ENCODE measurements around the gene MASP1.

The MASP1 gene, protein sequence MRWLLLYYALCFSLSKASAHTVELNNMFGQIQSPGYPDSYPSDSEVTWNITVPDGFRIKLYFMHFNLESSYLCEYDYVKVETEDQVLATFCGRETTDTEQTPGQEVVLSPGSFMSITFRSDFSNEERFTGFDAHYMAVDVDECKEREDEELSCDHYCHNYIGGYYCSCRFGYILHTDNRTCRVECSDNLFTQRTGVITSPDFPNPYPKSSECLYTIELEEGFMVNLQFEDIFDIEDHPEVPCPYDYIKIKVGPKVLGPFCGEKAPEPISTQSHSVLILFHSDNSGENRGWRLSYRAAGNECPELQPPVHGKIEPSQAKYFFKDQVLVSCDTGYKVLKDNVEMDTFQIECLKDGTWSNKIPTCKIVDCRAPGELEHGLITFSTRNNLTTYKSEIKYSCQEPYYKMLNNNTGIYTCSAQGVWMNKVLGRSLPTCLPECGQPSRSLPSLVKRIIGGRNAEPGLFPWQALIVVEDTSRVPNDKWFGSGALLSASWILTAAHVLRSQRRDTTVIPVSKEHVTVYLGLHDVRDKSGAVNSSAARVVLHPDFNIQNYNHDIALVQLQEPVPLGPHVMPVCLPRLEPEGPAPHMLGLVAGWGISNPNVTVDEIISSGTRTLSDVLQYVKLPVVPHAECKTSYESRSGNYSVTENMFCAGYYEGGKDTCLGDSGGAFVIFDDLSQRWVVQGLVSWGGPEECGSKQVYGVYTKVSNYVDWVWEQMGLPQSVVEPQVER

DNA sequence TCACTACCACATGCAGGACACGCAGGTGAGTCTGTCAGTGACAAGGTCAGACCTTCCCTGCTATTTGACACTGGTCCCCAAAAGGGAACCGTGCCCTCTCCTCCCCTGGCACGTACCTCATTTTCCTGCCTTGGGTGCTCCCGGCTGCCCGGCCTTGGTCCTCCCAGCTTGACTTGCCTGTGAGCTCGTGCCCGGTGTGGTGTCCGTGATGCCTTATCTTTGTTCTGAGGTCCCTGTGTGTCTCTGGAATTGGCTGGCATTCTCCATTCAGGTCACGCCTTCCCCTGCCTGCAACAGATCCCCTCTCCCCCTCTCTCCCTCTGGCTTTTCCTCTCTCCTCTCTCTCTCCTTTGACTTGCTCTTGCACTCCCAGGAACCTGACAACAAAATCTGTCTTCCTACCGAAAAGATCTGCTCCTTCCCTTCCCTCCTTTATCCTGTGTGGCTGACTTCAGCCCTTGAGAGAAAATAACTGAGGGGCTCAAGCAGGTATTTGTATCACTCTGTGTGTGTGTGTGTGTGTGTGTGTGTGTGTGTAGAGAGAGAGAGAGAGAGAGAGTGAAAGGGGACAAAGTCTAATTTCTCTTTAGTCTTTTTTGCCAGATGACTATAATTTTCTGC lies at the start of gene MASP1:
TSS of gene MASP1 (minus strand) at position 226 of the 621 bp plus-strand sequence. CDS start at position 121, 105 bp downstream.
- Mint-ChIP-seq H3K27ac (no peak within 1 kb of the TSS), H3K36me3 (ENCODE audit: low read depth) (no peaks in the 10 kb centered on the region), H3K9me3 (no peaks in the 10 kb centered on the region), H3K27me3 (peaks cover 27% of the 10 kb centered on the region), H3K4me3 (no peak within 1 kb of the TSS), H3K4me1 (ENCODE audit: low read depth) (peaks cover 8% of the 10 kb centered on the region)
- intact Hi-C loops (cut with micrococcal nuclease), result no loop called here

DNA sequence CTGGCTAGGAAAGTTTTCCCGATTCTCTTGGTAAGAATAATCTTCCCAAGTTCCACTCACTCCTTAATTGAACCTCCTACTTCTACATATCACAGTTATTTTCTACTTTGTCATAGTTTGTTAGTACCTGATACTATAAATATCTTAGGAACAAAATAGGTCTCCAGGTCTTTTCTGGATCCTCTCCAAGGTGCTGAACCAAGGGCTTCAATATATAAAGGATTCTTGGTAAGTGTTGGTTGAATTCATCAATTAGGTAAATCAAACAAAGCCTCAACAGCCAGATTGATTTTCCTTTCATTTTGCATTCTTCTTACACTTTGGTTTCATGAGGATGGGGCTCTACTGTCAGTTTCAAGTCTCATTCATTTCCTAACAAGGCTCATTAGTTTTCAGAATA lies 49.0 kb upstream of the MASP1 start:
- intact Hi-C loops (cut with micrococcal nuclease), result no loop called here
- no peaks in the 10 kb centered on the region for H3K4me1 Mint-ChIP-seq (ENCODE audit: low read depth)
- H3K27me3 Mint-ChIP-seq, result peaks cover 9% of the 10 kb centered on the region
- H3K36me3 Mint-ChIP-seq (ENCODE audit: low read depth), result no peaks in the 10 kb centered on the region
- H3K27ac Mint-ChIP-seq, result no peak overlapping the region
- no peak overlapping the region for H3K4me3 Mint-ChIP-seq
- H3K9me3 Mint-ChIP-seq, result no peaks in the 10 kb centered on the region

DNA sequence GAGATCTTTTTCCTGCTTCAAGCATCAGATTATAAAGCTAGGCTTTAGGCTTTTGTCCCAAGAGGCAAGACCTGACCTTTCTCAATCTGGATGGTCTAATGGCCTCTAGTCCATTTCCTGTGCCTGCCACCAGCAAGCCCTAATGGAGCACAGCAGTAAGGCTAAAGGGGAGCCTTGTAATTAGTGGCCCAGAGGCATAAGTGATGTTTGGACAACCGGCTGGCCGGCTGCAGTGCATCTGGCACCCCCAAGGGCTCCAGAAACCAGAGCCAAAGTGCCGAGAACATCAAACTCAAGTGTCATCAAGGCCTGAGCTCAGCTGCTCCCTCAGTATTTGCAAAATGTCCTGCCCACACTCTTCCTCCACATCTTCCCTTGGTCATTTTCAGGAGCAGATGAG lies 44.8 kb upstream of the MASP1 start:
- Mint-ChIP-seq H3K36me3 (ENCODE audit: low read depth) (no peaks in the 10 kb centered on the region), H3K27ac (no peak overlapping the region), H3K27me3 (peaks cover 7% of the 10 kb centered on the region), H3K4me1 (ENCODE audit: low read depth) (no peaks in the 10 kb centered on the region), H3K9me3 (no peaks in the 10 kb centered on the region), H3K4me3 (no peak overlapping the region)
- intact Hi-C loops (cut with micrococcal nuclease), result no loop called here

DNA sequence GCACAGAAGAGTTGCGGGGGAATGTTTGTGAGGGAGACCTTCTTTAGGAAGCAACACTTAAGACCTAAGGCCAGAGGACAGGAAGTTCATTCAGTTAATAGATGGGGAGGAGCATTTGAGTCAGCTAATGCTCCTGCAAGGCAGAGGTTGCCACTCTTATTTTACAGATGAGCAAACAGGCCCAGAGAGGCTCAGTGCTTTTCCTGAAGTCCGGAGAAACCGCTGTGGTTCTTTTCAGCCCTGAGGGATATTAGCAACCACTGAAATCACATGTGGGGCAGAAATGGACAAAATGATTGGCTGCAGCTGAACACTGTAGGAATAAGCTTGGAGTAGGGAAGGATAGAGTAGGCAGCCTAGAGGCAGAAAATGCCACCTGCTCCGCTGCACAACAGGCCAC lies 43.4 kb upstream of the MASP1 start:
- Mint-ChIP-seq H3K4me1 (ENCODE audit: low read depth) (no peaks in the 10 kb centered on the region), H3K36me3 (ENCODE audit: low read depth) (no peaks in the 10 kb centered on the region), H3K27me3 (peaks cover 7% of the 10 kb centered on the region), H3K9me3 (no peaks in the 10 kb centered on the region), H3K27ac (no peak overlapping the region), H3K4me3 (no peak overlapping the region)
- intact Hi-C loops (cut with micrococcal nuclease), result no loop called here

DNA sequence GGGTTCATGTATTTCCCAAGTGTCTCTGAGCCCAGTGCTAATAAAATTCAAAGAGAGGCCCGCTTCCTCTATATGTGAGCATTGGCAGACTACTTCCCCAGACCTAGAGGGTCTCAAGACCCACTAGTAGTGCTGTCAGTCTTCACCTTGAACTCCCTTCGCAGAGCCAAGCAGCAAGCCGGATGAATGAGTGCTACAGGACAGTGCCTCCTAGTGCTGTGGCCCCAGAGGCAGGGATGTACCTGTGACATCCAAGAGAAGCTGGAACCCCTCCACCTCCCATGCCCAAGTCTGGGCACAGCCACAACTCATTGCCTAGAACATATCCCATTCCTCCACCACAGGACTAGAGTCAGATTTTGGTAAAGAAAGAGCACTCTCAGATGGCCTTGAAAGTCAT lies 37.2 kb upstream of the MASP1 start:
- intact Hi-C loops (cut with micrococcal nuclease), result no loop called here
- no peaks in the 10 kb centered on the region for H3K36me3 Mint-ChIP-seq (ENCODE audit: low read depth)
- H3K9me3 Mint-ChIP-seq, result no peaks in the 10 kb centered on the region
- H3K4me1 Mint-ChIP-seq (ENCODE audit: low read depth), result no peaks in the 10 kb centered on the region
- H3K27me3 Mint-ChIP-seq, result peaks cover 4% of the 10 kb centered on the region
- H3K4me3 Mint-ChIP-seq, result no peak overlapping the region
- H3K27ac Mint-ChIP-seq, result no peak overlapping the region

DNA sequence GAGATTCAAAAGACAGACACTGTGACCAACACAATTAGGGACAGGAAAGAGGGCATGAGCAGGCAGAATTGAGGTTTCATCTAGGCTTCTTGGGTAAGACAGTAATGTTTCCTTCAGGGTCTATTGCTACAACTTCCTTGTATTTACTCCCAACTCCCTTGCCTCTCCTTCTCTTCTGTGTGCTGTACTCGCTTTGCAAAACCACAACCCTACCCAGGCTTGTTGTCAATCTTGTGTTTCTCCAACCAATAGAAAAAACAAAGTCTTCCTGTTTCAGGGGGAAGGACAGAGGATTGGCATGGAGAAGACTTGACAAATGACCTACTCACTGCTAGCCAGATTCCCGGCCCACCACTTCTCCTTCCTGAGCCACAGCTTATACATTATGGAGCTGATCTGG lies 36.3 kb upstream of the MASP1 start:
- no peaks in the 10 kb centered on the region for H3K4me1 Mint-ChIP-seq (ENCODE audit: low read depth)

DNA sequence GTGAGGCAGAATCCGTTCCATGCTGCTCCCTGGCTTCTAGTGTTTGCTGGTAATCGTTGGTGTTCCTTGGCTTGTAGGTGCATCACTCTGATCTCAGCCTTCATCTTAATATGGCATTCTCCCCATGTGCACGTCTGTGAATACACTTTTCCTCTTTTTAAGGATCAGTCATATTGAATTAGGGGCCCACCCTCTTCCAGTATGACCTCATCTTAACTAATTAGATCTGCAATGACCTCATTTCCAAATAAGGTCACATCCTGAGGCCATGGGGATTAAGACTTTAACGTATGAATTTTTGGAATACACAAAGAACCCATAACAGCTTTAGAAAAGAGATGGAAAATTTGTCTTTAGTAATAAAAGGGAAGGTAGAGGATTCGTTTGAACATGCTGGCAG lies 34.1 kb upstream of the MASP1 start:
- Mint-ChIP-seq H3K9me3 (no peaks in the 10 kb centered on the region), H3K27me3 (peaks cover 3% of the 10 kb centered on the region), H3K36me3 (ENCODE audit: low read depth) (no peaks in the 10 kb centered on the region), H3K4me1 (ENCODE audit: low read depth) (no peaks in the 10 kb centered on the region), H3K4me3 (no peak overlapping the region), H3K27ac (no peak overlapping the region)
- intact Hi-C loops (cut with micrococcal nuclease), result no loop called here

More for the DNA sequence above, 36.3 kb upstream of the MASP1 start:
- no peaks in the 10 kb centered on the region for H3K9me3 Mint-ChIP-seq
- intact Hi-C loops (cut with micrococcal nuclease), result no loop called here
- H3K27ac Mint-ChIP-seq, result no peak overlapping the region
- no peak overlapping the region for H3K4me3 Mint-ChIP-seq
- no peaks in the 10 kb centered on the region for H3K36me3 Mint-ChIP-seq (ENCODE audit: low read depth)
- peaks cover 4% of the 10 kb centered on the region for H3K27me3 Mint-ChIP-seq

DNA sequence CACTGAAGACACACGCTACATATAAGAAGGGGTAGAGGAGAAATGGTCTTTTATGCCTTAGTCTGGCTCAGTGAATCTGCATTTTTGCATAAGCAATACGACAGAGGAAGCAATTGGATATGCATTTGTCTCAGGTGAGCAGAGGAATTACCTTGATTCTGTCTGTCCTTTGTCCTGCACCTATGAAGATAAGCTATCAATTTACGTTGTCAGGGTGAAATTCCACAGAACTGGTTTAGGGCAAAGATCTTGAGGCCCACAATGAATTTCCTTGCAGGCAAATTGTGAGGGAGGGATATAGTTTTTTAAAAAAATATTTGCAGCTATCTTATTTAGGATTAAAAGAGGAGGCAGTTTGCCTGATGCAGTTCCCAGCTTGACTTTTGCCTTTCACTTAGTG lies 31.6 kb upstream of the MASP1 start:
- no peaks in the 10 kb centered on the region for H3K36me3 Mint-ChIP-seq (ENCODE audit: low read depth)
- H3K4me1 Mint-ChIP-seq (ENCODE audit: low read depth), result no peaks in the 10 kb centered on the region
- H3K27me3 Mint-ChIP-seq, result peaks cover 6% of the 10 kb centered on the region
- no peaks in the 10 kb centered on the region for H3K9me3 Mint-ChIP-seq
- H3K4me3 Mint-ChIP-seq, result no peak overlapping the region
- H3K27ac Mint-ChIP-seq, result no peak overlapping the region
- intact Hi-C loops (cut with micrococcal nuclease), result no loop called here

DNA sequence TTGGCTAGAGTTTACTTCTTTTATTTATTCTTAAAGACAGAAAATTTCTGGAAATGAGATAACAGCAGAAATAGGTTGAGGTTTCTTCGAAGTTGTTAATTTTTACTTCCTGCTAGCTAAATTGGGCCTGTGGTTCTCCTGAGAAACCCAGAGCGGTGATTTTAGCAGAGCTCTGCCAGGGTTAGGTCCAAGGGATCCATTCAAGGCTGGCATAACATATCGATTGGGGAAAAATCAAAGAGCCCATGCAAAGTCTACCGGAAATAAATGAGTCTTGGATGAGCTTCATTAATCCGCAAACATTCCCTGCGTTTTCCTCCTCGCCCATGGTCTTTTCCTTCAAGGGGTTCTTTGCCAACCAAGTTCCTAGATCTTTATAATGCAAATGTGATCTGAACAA lies 30.8 kb upstream of the MASP1 start:
- Mint-ChIP-seq H3K4me3 (no peak overlapping the region), H3K36me3 (ENCODE audit: low read depth) (no peaks in the 10 kb centered on the region), H3K9me3 (no peaks in the 10 kb centered on the region), H3K27ac (no peak overlapping the region), H3K27me3 (peaks cover 9% of the 10 kb centered on the region), H3K4me1 (ENCODE audit: low read depth) (no peaks in the 10 kb centered on the region)
- intact Hi-C loops (cut with micrococcal nuclease), result no loop called here

DNA sequence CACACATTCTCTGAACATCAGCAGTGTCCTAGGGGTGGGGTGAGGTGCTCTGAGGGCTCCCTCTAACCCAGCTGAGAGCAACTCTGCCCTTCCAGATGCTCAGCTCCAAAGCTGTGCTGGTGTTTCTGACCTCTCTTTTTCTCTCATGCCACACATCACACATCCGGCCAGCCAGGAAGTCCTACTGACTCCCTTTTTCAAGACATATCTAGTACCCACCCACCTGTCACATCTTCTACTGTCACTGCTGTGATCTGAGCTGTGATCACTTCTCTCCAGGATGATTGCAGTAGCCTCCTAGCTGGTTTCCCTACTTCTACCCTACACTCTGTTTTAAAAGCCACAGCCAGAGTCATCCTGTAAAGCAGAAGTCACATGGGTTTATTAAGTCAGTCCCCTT lies 30.2 kb upstream of the MASP1 start:
- Mint-ChIP-seq H3K4me3 (no peak overlapping the region), H3K27me3 (peaks cover 14% of the 10 kb centered on the region), H3K9me3 (no peaks in the 10 kb centered on the region), H3K27ac (no peak overlapping the region), H3K4me1 (ENCODE audit: low read depth) (no peaks in the 10 kb centered on the region), H3K36me3 (ENCODE audit: low read depth) (no peaks in the 10 kb centered on the region)
- intact Hi-C loops (cut with micrococcal nuclease), result no loop called here

DNA sequence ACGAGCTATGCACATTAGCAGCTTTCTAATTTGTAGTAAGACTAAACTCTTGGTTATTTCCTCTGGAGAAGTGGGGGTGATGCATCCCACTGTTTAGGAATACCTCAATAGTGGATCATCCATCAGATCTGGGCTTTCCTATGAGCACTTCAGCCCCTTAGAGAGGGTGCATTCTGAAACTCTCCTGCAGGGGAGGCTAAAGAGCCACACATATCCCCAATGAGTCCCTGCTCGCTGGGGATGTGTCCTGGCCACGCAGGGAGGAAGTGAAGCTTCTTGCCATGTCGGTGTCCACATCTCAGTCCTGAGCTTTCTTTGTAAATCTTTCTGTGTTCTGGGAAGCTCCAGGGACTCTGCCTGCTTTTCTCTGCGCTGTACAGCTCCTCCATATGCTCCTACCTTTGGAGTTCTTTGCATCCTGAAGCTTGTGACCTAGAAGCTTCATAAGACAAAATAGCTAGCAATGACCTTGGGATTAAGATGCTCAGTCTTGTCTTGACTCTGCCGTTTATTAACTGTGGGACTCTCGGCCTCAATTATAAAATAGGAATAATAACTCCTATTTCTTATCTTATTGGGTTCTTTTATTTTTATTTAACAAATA lies 28.3 kb upstream of the MASP1 start:
- H3K4me1 Mint-ChIP-seq (ENCODE audit: low read depth), result no peaks in the 10 kb centered on the region
- no peaks in the 10 kb centered on the region for H3K9me3 Mint-ChIP-seq
- no peak overlapping the region for H3K4me3 Mint-ChIP-seq
- peaks cover 16% of the 10 kb centered on the region for H3K27me3 Mint-ChIP-seq
- H3K27ac Mint-ChIP-seq, result no peak overlapping the region
- intact Hi-C loops (cut with micrococcal nuclease), result loop anchor here (1.0 kb wide), 3 partner anchors 296 to 394 kb away; no protein-coding TSS in a partner anchor
- no peaks in the 10 kb centered on the region for H3K36me3 Mint-ChIP-seq (ENCODE audit: low read depth)

DNA sequence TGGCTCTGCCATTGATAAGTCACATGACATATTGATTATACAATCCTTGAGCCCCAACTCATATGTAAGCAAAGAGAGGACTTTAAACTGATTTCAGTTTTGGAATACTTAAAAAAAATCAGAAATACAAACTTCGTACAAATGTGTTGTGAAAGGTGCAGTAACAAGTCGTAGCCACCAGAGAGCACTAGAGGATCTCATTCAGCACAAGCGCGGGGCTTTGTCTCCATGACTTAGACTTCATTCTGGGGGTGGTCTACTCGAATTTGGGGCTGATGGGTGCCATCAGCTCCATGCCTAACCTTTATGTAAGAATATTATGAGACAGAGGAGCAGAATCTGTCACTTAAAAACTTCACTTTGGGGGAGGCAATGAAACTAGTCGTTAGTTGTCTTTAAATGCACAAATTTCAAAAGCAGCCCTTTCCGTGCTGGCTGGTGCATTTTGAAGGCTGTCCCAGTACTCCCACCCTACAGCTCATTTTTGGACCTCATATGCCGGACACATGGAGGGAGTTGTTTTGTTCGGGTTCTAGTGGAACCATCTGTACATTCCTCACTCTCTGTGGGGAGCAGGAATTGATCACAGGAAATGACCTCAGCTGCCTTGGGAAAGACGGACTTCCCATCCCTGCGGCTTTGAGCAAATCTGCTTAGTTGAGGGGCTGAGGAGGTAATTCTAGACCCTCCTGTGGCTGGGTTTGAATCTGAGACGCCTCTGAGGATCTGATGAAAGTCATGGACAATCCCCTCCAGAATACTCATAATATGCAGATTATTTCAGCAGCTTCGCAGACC lies 27.5 kb upstream of the MASP1 start:
- no peak overlapping the region for H3K27ac Mint-ChIP-seq
- intact Hi-C loops (cut with micrococcal nuclease), result loop anchor here (1.0 kb wide), 3 partner anchors 297 to 395 kb away; no protein-coding TSS in a partner anchor
- H3K27me3 Mint-ChIP-seq, result peaks cover 19% of the 10 kb centered on the region
- H3K36me3 Mint-ChIP-seq (ENCODE audit: low read depth), result no peaks in the 10 kb centered on the region
- H3K4me3 Mint-ChIP-seq, result no peak overlapping the region
- H3K4me1 Mint-ChIP-seq (ENCODE audit: low read depth), result no peaks in the 10 kb centered on the region
- H3K9me3 Mint-ChIP-seq, result no peaks in the 10 kb centered on the region

DNA sequence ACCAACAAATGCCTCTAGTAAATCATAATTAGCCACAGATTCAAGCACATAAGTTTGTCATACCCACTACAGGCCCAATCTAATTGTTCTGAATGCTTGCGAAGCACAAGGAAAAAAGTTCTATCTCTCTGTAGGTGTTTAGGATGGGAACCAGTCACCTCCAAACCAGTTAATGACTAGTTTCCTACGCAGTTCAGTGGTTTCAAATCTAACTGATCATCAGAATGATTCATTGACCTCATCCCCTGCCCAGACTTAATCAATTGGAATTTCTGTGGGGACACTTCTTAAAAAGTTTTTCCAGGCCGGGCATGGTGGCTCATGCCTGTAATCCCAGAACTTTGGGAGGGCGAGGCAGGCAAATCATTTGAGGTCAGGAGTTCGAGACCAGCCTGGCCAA lies 24.3 kb upstream of the MASP1 start:
- Mint-ChIP-seq H3K27me3 (peaks cover 30% of the 10 kb centered on the region), H3K9me3 (no peaks in the 10 kb centered on the region)
- intact Hi-C loops (cut with micrococcal nuclease), result no loop called here

More for the DNA sequence above, 24.3 kb upstream of the MASP1 start:
- no peaks in the 10 kb centered on the region for H3K36me3 Mint-ChIP-seq (ENCODE audit: low read depth)
- H3K27ac Mint-ChIP-seq, result no peak overlapping the region
- H3K4me3 Mint-ChIP-seq, result no peak overlapping the region
- no peaks in the 10 kb centered on the region for H3K4me1 Mint-ChIP-seq (ENCODE audit: low read depth)

Data from dendritic cell treated with granulocyte-macrophage colony-stimulating factor and Interleukin-4, amounts not matched to agents 40 ng/mL and 50 ng/mL, for 4 days (primary cell).